22Rv1 (cell line): ENCODE data around the gene HOXA9.

ENCODE experiments used
- ZFX ChIP-seq: fragments of 450-650 bp; IDR thresholded peaks from 2 replicates; pipeline ENCODE4 v1.6.1; 2017; ENCODE audit warnings: antibody characterized with exemption, borderline replicate concordance
- TF ChIP-seq, protein P1 (sequence below): fragments of 450-650 bp; IDR thresholded peaks from 2 replicates; pipeline ENCODE4 v1.5.1; 2017; ENCODE audit warnings: mild to moderate bottlenecking

DNA sequence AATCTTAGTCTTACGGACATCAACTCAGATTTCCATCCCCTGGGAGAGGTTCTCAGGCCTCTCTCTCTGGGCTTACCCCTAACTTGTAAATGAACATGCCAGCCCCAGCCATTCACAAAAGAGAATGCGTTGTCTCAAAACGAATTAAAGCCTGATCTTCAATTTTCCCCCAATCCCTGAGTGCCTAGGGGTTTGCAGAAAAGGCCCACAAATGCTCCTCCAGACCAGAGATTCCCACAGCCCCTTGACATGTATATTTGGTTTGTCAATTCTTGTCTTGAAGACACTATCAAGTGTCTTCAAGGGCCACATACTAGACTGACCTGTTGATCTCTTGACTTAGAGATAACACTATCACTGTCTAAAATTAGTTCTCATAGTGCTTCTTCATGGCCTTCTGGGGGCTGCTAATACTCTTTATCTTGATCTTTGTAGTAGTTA is 46.4 kb upstream of the HOXA9 start:
- TF ChIP-seq, protein P1, sequence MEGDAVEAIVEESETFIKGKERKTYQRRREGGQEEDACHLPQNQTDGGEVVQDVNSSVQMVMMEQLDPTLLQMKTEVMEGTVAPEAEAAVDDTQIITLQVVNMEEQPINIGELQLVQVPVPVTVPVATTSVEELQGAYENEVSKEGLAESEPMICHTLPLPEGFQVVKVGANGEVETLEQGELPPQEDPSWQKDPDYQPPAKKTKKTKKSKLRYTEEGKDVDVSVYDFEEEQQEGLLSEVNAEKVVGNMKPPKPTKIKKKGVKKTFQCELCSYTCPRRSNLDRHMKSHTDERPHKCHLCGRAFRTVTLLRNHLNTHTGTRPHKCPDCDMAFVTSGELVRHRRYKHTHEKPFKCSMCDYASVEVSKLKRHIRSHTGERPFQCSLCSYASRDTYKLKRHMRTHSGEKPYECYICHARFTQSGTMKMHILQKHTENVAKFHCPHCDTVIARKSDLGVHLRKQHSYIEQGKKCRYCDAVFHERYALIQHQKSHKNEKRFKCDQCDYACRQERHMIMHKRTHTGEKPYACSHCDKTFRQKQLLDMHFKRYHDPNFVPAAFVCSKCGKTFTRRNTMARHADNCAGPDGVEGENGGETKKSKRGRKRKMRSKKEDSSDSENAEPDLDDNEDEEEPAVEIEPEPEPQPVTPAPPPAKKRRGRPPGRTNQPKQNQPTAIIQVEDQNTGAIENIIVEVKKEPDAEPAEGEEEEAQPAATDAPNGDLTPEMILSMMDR: no peak
- no peak for TF ChIP-seq ZFX
